ENCODE data around the gene FLOT2.
A peak's percentile ranks its signal among the peaks of the same experiment; 100 is the strongest.
"Not testable (repeated sequence)": the region's sequence is repeated elsewhere in the genome, so short reads cannot be mapped to it uniquely, and the experiment has no call there.

The FLOT2 gene

GRCh38 chr17:28916302-28916934, 18.9 kb upstream of the FLOT2 start:
- DNase-seq (ENCODE audit: low spot score), result no peak

GRCh38 chr17:28912938-28913333, 15.4 kb upstream of the FLOT2 start:
- no peak for DNase-seq (ENCODE audit: low spot score)

- no peak for DNase-seq (ENCODE audit: low spot score)
Observed at GRCh38 chr17:28912281-28912937, 14.9 kb upstream of the FLOT2 start.

GRCh38 chr17:28911411-28912045, 14.0 kb upstream of the FLOT2 start:
- DNase-seq (ENCODE audit: low spot score), result no peak

- no peak for DNase-seq (ENCODE audit: low spot score)
Observed at GRCh38 chr17:28910534-28910933, 13.0 kb upstream of the FLOT2 start.

- peak; percentile 74 for DNase-seq (ENCODE audit: low spot score)
Observed at GRCh38 chr17:28908640-28909167, 11.2 kb upstream of the FLOT2 start.

GRCh38 chr17:28907709-28908475, 10.4 kb upstream of the FLOT2 start:
- no peak for DNase-seq (ENCODE audit: low spot score)

GRCh38 chr17:28906706-28907438, 9.3 kb upstream of the FLOT2 start:
- DNase-seq (ENCODE audit: low spot score), result no peak

- no peak for DNase-seq (ENCODE audit: low spot score)
Observed at GRCh38 chr17:28906276-28906675, 8.7 kb upstream of the FLOT2 start.

- DNase-seq (ENCODE audit: low spot score), result no peak
Observed at GRCh38 chr17:28904800-28905199, 7.3 kb upstream of the FLOT2 start.

GRCh38 chr17:28903546-28903841, 6.0 kb upstream of the FLOT2 start:
- not testable (repeated sequence) for DNase-seq (ENCODE audit: low spot score)

GRCh38 chr17:28902819-28903545, 5.4 kb upstream of the FLOT2 start, which contains the start of gene DHRS13:
Gene DHRS13 (minus strand): TSS chr17:28903079. CDS start chr17:28902944, 135 bp downstream.
- peak; percentile 92 for DNase-seq (ENCODE audit: low spot score)

GRCh38 chr17:28901866-28902818, 4.6 kb upstream of the FLOT2 start:
- peak; percentile 55 for DNase-seq (ENCODE audit: low spot score)

- DNase-seq (ENCODE audit: low spot score), result no peak
Observed at GRCh38 chr17:28900986-28901726, 3.6 kb upstream of the FLOT2 start.

GRCh38 chr17:28899212-28899815, 1.8 kb upstream of the FLOT2 start:
- no peak for DNase-seq (ENCODE audit: low spot score)

GRCh38 chr17:28898527-28898955, 1.0 kb upstream of the FLOT2 start:
- DNase-seq (ENCODE audit: low spot score), result no peak

GRCh38 chr17:28897769-28898526, 415 bp upstream of the FLOT2 start:
- DNase-seq (ENCODE audit: low spot score), result no peak

- no peak for DNase-seq (ENCODE audit: low spot score)
Observed at GRCh38 chr17:28896491-28896883, 1.0 kb downstream of the FLOT2 start.

Data from hepatic stellate cell (primary cell).